Measurements from ENCODE around the gene NTRK3. TPM values are rescaled to one million over a fixed set of nuclear protein-coding genes. Genes with fewer than 3 reads are reported as not detected.

The NTRK3 gene
- total and polyA plus RNA-seq, 2 of the 8 experiments (the other 6 are each of a cell fraction or from before 2014, with no cell fraction given), result 4.5 to 6.8 TPM

DNA sequence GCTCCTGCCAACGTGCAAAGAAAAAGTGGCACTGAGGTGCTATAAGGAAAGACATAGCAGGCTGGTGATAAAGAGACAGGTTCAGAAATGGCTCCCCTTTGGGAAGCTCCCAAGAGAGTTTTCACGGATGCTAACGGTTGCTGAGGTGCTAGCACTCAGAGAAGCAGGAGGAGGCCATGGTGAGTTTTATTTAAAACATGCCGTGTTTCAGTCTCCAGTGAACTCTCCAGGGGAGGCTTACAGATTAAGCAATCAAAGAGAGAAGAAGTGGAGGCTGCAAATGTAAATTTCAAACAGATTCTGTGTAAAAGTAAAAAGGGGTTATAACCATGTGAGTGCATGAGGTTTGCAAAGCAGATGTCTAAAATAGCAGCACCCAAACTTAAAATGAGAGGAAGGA lies 346.2 kb downstream of the NTRK3 start:
- Histone ChIP-seq H3K27me3 (replicated peaks in 1 of 4; ENCODE audit: control insufficient read depth in 3 of 4, extremely low read depth in 1 of 4, insufficient read depth in 3 of 4, low read length in 3 of 4) (no peaks in the 10 kb centered on the region), H3K27ac (ENCODE audit: low read depth, low read length) (no peak overlapping the region), H3K56ac (replicated peaks; ENCODE audit: insufficient read length, low read depth, low read length) (no peak overlapping the region), H3K79me2 (ENCODE audit: control insufficient read depth in 1 of 2, insufficient read depth in 2 of 2, low read length in 2 of 2) (no peaks in the 10 kb centered on the region), H3K9ac (replicated peaks in 1 of 4; ENCODE audit: extremely low read depth in 1 of 4, low read depth in 3 of 4, low read length in 3 of 4) (no peak overlapping the region), H3K4ac (replicated peaks; ENCODE audit: insufficient read length, low read depth, low read length) (no peak overlapping the region), H3K79me1 (ENCODE audit: low read depth, low read length) (no peaks in the 10 kb centered on the region), H2BK12ac (ENCODE audit: low read depth, low read length) (no peak overlapping the region), H2AFZ (ENCODE audit: low read length) (no peak overlapping the region), H3K18ac (ENCODE audit: extremely low read depth, low read length) (no peak overlapping the region), H4K91ac (replicated peaks; ENCODE audit: insufficient read length, low read length) (no peak overlapping the region), H2BK120ac (replicated peaks; ENCODE audit: low read depth, low read length) (no peak overlapping the region), H2BK15ac (ENCODE audit: low read length) (no peak overlapping the region), H3K23me2 (ENCODE audit: low read depth, low read length) (peaks cover 2% of the 10 kb centered on the region; the same call in 1 of the 2 replicates), H4K5ac (ENCODE audit: insufficient read length, low read depth, low read length) (no peak overlapping the region), H2BK20ac (ENCODE audit: low read length) (no peak overlapping the region), H3K23ac (ENCODE audit: insufficient read length) (no peak overlapping the region), H2AK5ac (ENCODE audit: low read depth, low read length) (no peak overlapping the region), H3K4me2 (ENCODE audit: insufficient read depth in 1 of 2, low read depth in 2 of 2, low read length in 2 of 2) (no peak overlapping the region), H4K8ac (ENCODE audit: extremely low read depth, insufficient read depth, low read length) (no peak overlapping the region), H3K4me1 (replicated peaks in 1 of 4; ENCODE audit: control insufficient read depth in 3 of 4, insufficient read depth in 4 of 4, low read length in 3 of 4) (no peaks in the 10 kb centered on the region), H3K9me3 (ENCODE audit: insufficient read depth in 2 of 2, low read depth in 1 of 2, low read length in 1 of 2) (no peaks in the 10 kb centered on the region), H3K14ac (ENCODE audit: insufficient read length) (no peak overlapping the region), H2BK5ac (ENCODE audit: low read depth, low read length) (no peak overlapping the region), H3K4me3 (ENCODE audit: extremely low read depth in 1 of 4, insufficient read depth in 2 of 4, low read depth in 3 of 4, low read length in 4 of 4) (no peak overlapping the region), H4K20me1 (replicated peaks in 1 of 2; ENCODE audit: control insufficient read depth in 1 of 2, insufficient read depth in 2 of 2, low read length in 2 of 2) (no peaks in the 10 kb centered on the region), H3K36me3 (ENCODE audit: control insufficient read depth in 2 of 4, insufficient read depth in 4 of 4, low read length in 3 of 4) (no peaks in the 10 kb centered on the region)
- POLR2A ChIA-PET (ENCODE audit: partially characterized antibody), result no interaction called here
- DNase-seq (ENCODE audit: low read depth in 1 of 2, low spot score in 2 of 2), result no peak
- WGBS, 2 experiments (ENCODE audit: extremely low coverage in 1 of 2, insufficient coverage in 1 of 2, insufficient read length in 1 of 2, insufficient replicate concordance in 2 of 2, low coverage in 1 of 2, low lambda C conversion rate in 2 of 2, missing lambda C conversion rate in 1 of 2), result 95% methylated on average over 4 of the region's 4 CpGs; no CpG with 5 or more reads in 1 of the 2 experiments
- CTCF ChIA-PET (ENCODE audit: partially characterized antibody), result interaction anchor here (0.8 kb wide), 1 partner anchor 13 kb away, joined by 3 read pairs; no protein-coding TSS in a partner anchor
- FAIRE-seq, result no peak
- TF ChIP-seq TAF1 (IDR thresholded peaks at IDR 0.05; ENCODE audit: low read depth, low read length) (no peak), CTBP2 (IDR thresholded peaks at IDR 0.05; ENCODE audit: borderline replicate concordance, insufficient read depth, insufficient read length, low read length) (no peak)
